Epithelial cell of esophagus (primary cell): ENCODE results near the gene UACA.
A peak's percentile ranks its signal among the peaks of the same experiment; 100 is the strongest.

Experiments
- DNase-seq: peaks from one replicate; pipeline ENCODE4 v3.0.0; 2010; ENCODE audit warnings: low read depth
- H3K4me3 ChIP-seq: 2 replicates; pipeline ENCODE4 v1.5.1; 2011; ENCODE audit warnings: mild to moderate bottlenecking, low read length, control low read depth
- CTCF ChIP-seq: IDR thresholded peaks from 2 replicates; pipeline ENCODE4 v1.5.1; 2011; ENCODE audit warnings: low read depth, mild to moderate bottlenecking, low read length, control low read depth, inconsistent platforms; ENCODE audit not compliant: insufficient read depth; ENCODE audit errors: missing control alignments

Gene UACA

GRCh38 chr15:70772402-70772801, 9.0 kb upstream of the UACA start:
- no peak for DNase-seq
- H3K4me3 ChIP-seq = no peak overlapping the region
- TF ChIP-seq CTCF = no peak

GRCh38 chr15:70770863-70771262, 7.5 kb upstream of the UACA start:
- DNase-seq = peak; percentile 85
- no peak for TF ChIP-seq CTCF
- H3K4me3 ChIP-seq = no peak overlapping the region

- no peak overlapping the region for H3K4me3 ChIP-seq
- DNase-seq = no peak
- no peak for TF ChIP-seq CTCF
Measured at GRCh38 chr15:70768257-70768883, 5.0 kb upstream of the UACA start.

- no peak for DNase-seq
- TF ChIP-seq CTCF = no peak
Measured at GRCh38 chr15:70767667-70768066, 4.3 kb upstream of the UACA start.

GRCh38 chr15:70766597-70766996, 3.2 kb upstream of the UACA start:
- no peak for DNase-seq
- no peak for TF ChIP-seq CTCF
- H3K4me3 ChIP-seq = no peak overlapping the region

More at GRCh38 chr15:70767667-70768066, 4.3 kb upstream of the UACA start:
- H3K4me3 ChIP-seq = no peak overlapping the region

- no peak overlapping the region for H3K4me3 ChIP-seq
- DNase-seq = no peak
- TF ChIP-seq CTCF = no peak
Measured at GRCh38 chr15:70765504-70766281, 2.3 kb upstream of the UACA start.
